ENCODE measurements around the gene CCDC180. TPM values are rescaled to one million over a fixed set of nuclear protein-coding genes. Genes with fewer than 3 reads are reported as not detected.

CCDC180 gene
- total RNA-seq, 1 experiment from 2014 or later, result 6.2 TPM

DNA sequence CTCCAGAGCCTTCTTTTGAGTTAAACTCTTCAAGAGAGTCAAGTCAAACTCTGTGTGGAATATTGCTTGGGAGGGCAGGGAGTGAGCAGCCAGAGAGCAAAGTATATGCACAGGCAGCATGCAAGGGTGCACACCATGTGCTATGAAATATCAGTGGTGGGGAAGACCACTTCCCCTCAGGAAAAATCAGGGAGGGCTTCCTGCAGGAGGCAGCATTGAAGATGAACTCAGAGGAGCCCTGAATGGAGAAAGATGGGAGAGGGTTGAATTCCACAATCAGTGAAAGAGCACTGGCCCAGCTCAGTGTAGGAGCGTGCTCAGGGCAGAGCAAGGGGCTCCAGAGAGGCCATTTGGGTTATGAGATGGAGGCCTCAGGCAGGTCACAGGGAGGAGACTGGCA is 41.9 kb downstream of the CCDC180 start:
- DNase-seq (ENCODE audit: low spot score), result no peak
- in situ Hi-C loops (cut with HindIII; ENCODE audit: low sequenced_read_pairs), result no loop called here

- no peak for DNase-seq (ENCODE audit: low spot score)
- in situ Hi-C loops (cut with HindIII; ENCODE audit: low sequenced_read_pairs), result no loop called here
These were observed 47.2 kb downstream of the CCDC180 start for GRCh38 chr9:97354637-97355036.

- peak; percentile 3 for DNase-seq (ENCODE audit: low spot score)
- in situ Hi-C loops (cut with HindIII; ENCODE audit: low sequenced_read_pairs), result no loop called here
These were observed 49.6 kb downstream of the CCDC180 start for GRCh38 chr9:97357056-97357455.

Other genes starting within 250 kb of the CCDC180 start
- gene TDRD7, start 104.4 kb downstream of the CCDC180 start, total RNA-seq (2014; rRNA removed; shearing (Covaris generic)), result 0.20 and 0.43 TPM in 2 replicates
- gene TMOD1, start 194.0 kb downstream of the CCDC180 start, total RNA-seq (2014; rRNA removed; shearing (Covaris generic)), result not detected in 2 replicates